Measurements from ENCODE around the gene TKT.
"Not testable (repeated sequence)": the region's sequence is repeated elsewhere in the genome, so short reads cannot be mapped to it uniquely, and the experiment has no call there.

The TKT gene

DNA sequence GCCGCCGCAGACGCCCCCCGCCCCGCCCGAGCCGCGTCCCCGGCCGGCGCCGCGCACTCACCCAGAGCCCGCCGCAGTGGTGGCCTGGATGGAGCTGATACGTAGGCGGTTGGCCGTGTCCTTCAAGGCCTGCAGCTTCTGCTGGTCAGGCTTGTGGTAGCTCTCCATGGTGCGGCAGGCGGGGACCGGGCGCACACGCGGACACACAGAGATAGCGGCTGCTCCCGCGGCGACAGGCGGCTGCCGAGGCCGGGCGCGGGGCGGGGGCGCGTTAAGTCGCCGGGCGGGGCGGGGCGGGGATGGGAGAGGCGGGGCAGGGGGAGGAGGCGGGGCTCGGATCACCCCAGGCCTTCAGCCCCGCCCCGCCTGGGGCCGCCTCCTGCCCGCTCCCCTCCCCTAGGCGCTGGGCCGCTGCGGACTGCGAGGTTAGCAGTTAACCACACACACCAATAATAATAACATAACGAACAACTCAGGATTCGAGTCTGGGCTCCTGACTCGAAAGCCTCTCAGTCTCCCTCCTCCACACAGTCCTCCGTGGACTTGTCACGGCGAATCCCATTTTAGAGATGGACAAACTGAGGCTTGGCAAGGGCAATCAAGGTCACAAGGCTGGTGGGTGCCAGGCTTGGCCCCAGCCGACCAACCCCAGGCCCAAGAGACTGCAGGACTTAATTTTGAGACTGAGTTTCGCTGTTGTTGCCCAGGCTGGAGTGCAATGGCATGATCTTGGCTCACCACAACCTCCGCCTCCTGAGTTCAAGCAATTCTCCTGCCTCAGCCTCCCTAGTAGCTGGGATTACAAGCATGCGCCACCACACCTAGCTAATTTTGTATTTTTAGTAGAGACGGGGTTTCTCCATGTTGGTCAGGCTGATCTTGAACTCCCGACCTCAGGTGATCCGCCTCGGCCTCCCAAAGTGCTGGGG is at the start of gene TKT:
TSS of gene TKT (minus strand) at position 248 of the 929 bp plus-strand sequence. CDS start at position 168, 80 bp downstream.
- H3K4me3 ChIP-seq (replicated peaks; ENCODE audit: low read depth, low read length): peak within 1 kb of the TSS; percentile 98
- DNase-seq (ENCODE audit: extremely low read depth, low read depth): no peak
- no peak for TF ChIP-seq CTCF (IDR thresholded peaks at IDR 0.05; ENCODE audit: low read depth, low read length, missing control alignments)

- DNase-seq (ENCODE audit: extremely low read depth, low read depth): no peak
- TF ChIP-seq CTCF (IDR thresholded peaks at IDR 0.05; ENCODE audit: low read depth, low read length, missing control alignments): no peak
- no peak overlapping the region for H3K4me3 ChIP-seq (replicated peaks; ENCODE audit: low read depth, low read length)
Observed at GRCh38 chr3:53303957-53304356, 48.1 kb upstream of the TKT start.

GRCh38 chr3:53303549-53303948 is 47.7 kb upstream of the TKT start:
- no peak for DNase-seq (ENCODE audit: extremely low read depth, low read depth)
- TF ChIP-seq CTCF (IDR thresholded peaks at IDR 0.05; ENCODE audit: low read depth, low read length, missing control alignments): no peak
- H3K4me3 ChIP-seq (replicated peaks; ENCODE audit: low read depth, low read length): no peak overlapping the region

GRCh38 chr3:53300826-53301225 is 45.0 kb upstream of the TKT start:
- no peak overlapping the region for H3K4me3 ChIP-seq (replicated peaks; ENCODE audit: low read depth, low read length)
- DNase-seq (ENCODE audit: extremely low read depth, low read depth): no peak
- TF ChIP-seq CTCF (IDR thresholded peaks at IDR 0.05; ENCODE audit: low read depth, low read length, missing control alignments): no peak

GRCh38 chr3:53299611-53300023 is 43.8 kb upstream of the TKT start:
- H3K4me3 ChIP-seq (replicated peaks; ENCODE audit: low read depth, low read length): not testable (repeated sequence)
- DNase-seq (ENCODE audit: extremely low read depth, low read depth): peak; percentile 16
- peak; percentile 66 for TF ChIP-seq CTCF (IDR thresholded peaks at IDR 0.05; ENCODE audit: low read depth, low read length, missing control alignments)

DNA sequence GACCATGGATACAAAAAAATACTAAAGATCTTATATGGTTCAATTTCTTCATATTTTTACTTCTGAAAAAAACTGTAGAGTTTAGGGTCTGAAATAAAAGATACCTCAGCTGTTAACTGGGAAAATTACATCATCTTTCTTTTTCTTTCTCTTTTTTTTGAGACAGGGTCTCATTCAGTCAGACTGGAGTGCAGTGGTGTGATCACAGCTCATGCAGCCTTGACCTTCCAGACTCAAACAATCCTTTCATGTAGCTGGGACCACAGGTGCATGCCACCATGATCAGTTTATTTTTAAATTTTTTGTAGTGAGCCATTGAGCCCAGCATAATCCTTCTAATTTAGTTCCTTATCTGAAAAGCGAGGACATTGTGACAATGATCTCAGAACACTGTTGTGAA is 39.6 kb upstream of the TKT start:
- TF ChIP-seq CTCF (IDR thresholded peaks at IDR 0.05; ENCODE audit: low read depth, low read length, missing control alignments): no peak

More for the DNA sequence above, 39.6 kb upstream of the TKT start:
- DNase-seq (ENCODE audit: extremely low read depth, low read depth): no peak
- no peak overlapping the region for H3K4me3 ChIP-seq (replicated peaks; ENCODE audit: low read depth, low read length)

All from HFF-Myc (cell line).